Fibroblast of mammary gland (primary cell): ENCODE measurements around the gene CTDSPL.
"Not testable (repeated sequence)": the region's sequence is repeated elsewhere in the genome, so short reads cannot be mapped to it uniquely, and the experiment has no call there.

Experiments used
- DNase-seq: peaks from one replicate; pipeline ENCODE4 v3.0.0-alpha.2; 2010; ENCODE audit warnings: low read depth
- H3K4me3 ChIP-seq: 2 replicates; pipeline ENCODE4 v1.5.1; 2011; ENCODE audit warnings: low read depth, mild to moderate bottlenecking, low read length, moderate library complexity; ENCODE audit not compliant: control insufficient read depth
- TF ChIP-seq, protein P1 (sequence below): conservative IDR thresholded peaks from 2 replicates; pipeline ENCODE4 v1.5.1; 2011; ENCODE audit warnings: low read depth, low read length, inconsistent platforms; ENCODE audit not compliant: control insufficient read depth, insufficient read depth

The CTDSPL gene

DNA sequence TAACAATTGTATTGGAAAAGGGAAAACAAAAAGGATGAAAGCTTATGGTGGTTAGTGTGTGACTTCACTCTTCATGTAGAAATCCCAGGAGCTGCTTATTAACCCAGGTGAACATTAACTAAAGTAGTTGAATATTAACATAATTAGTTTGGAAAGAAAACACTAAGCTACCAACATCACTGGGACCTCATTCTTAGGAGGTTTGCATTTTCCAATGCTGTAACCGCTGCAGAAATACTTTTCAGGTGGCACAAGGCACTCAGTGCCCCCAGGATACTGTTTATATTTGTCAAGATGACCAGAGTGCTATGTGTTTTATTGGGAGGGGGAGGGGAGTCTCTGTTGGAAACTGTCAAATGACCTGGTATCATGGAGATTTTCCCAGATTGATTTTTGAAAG lies 103.0 kb downstream of the CTDSPL start:
- no peak for DNase-seq
- TF ChIP-seq, protein P1, sequence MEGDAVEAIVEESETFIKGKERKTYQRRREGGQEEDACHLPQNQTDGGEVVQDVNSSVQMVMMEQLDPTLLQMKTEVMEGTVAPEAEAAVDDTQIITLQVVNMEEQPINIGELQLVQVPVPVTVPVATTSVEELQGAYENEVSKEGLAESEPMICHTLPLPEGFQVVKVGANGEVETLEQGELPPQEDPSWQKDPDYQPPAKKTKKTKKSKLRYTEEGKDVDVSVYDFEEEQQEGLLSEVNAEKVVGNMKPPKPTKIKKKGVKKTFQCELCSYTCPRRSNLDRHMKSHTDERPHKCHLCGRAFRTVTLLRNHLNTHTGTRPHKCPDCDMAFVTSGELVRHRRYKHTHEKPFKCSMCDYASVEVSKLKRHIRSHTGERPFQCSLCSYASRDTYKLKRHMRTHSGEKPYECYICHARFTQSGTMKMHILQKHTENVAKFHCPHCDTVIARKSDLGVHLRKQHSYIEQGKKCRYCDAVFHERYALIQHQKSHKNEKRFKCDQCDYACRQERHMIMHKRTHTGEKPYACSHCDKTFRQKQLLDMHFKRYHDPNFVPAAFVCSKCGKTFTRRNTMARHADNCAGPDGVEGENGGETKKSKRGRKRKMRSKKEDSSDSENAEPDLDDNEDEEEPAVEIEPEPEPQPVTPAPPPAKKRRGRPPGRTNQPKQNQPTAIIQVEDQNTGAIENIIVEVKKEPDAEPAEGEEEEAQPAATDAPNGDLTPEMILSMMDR, result no peak
- no peak overlapping the region for H3K4me3 ChIP-seq

DNA sequence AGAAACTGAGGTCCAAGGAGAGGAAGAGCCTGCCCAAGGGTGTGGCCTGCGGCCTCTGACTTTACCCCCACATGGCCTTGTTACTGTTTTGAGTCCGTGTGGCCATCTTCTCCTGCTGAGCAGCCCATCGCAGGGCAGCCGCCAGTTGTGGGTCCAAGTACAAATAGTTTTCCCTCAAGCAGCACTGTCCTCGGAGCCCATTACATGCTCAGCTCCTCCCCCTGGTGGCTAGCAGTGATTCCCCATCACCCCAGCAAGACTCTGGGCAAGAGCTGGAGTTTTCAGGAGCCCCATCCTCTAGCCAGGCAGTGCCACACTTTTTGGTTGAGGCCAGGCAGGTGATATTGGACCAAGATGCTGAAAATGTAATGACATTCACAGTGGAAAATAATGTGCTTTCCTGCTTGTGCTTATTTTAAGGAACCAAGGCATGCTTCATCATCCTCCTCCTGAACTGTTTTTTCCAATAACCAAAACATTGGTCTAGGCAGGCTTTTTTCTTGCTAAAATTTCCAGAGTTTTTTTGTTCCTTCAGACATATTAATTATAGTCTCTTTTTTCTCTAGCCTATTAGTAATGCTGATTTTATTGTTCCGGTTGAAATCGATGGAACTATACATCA lies 105.7 kb downstream of the CTDSPL start:
- peak; percentile 63 for DNase-seq
- TF ChIP-seq, protein P1, result peak; percentile 94
- H3K4me3 ChIP-seq, result no peak overlapping the region

DNA sequence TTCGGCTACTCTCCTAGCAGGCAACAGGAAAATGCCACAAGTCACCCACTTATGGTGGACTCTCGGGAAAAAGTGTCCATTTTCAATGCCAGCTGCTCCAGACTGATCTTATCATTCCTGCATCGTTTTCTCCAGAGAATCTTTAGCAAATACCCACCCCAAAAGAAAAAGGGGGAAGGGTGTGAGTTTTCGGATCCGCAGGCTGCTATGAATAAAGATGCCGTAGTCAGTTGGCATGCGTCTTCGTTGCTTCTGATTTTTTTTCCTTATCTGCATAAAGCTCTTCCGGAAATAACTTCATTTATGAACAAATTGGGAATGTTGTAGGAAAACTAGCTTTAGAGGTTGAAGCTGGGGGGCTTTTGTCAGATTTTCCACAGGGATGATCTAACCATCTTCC lies 106.5 kb downstream of the CTDSPL start:
- DNase-seq, result no peak
- TF ChIP-seq, protein P1, result no peak
- no peak overlapping the region for H3K4me3 ChIP-seq

DNA sequence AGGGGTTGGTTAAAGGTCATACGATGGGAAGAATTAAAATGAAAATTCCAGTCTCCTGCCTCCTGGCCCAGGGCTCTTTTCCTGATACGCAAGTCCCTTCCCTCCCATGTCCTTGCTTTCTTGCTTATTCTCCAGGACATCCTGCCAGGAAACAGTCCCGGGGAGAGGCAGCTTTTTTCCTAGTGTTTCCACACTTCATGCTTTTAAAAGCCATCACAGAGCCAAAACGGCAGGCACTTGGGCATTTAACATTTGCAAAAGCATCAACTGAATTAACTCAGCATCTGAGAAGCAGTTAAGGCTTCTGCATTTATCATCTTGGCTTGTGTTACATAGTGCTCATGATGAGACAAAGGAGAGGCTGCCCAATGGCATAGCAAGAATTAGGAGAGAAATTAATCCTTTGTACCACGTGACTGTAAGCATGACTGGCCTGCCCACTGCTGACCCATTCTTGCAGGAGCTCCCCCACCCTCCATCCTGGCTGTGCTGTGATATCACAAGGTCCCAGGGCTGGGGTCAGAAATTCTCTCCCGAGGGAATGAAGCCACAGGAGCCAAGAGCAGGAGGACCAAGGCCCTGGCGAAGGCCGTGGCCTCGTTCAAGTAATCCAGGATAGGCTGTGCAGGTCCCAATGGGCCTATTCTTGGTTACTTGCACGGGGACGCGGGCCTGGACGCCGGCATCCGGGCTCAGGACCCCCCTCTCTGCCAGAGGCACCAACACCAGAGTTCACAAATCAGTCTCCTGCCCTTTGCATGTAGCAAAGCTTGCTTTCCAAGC lies 107.3 kb downstream of the CTDSPL start:
- H3K4me3 ChIP-seq, result no peak overlapping the region
- TF ChIP-seq, protein P1, result no peak
- DNase-seq, result no peak

DNA sequence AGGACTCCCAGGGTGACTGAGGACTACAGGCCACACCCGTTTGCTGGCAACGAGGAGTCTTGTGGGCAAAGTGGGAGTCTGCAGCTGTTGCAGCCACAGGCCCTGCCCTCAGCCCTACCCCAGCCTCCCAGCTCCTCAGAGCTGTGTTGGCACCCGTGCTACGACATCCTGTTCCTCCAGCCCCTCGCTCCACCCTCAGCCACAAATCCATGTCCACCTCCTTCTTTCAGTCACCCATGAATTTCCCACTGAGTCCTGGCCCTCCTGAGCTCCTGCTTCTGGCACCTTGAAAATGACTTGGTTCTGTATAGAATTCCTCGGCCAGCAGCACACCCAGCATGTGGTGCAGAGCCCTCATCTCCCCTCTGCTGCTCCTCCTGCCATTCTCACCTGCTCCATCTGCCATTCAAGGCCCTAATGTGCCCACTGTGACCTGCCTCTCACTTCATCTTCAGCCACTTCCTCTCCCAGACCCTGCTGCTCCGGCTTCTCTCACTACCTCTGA lies 108.0 kb downstream of the CTDSPL start:
- H3K4me3 ChIP-seq, result no peak overlapping the region
- TF ChIP-seq, protein P1, result no peak
- no peak for DNase-seq

DNA sequence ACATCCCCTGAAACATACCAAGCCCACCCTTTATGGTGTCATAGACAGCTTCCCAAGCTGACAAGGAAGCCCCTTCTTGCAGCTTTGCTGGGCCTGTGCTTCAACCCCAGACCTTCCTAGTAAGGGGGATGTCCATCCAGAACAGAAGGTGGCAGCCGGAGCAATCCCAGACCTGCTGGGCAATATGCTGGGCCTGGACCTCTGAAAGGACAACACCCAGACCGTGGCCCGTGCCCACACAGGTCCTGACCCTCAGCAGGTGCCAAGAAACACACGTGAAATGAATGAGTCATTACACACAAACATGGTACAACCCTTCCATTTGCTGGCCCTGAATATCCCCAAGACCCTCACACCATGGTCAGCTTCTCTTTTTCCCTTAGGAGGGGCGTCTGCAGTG lies 109.1 kb downstream of the CTDSPL start:
- peak; percentile 9 for DNase-seq
- no peak overlapping the region for H3K4me3 ChIP-seq
- TF ChIP-seq, protein P1, result no peak

DNA sequence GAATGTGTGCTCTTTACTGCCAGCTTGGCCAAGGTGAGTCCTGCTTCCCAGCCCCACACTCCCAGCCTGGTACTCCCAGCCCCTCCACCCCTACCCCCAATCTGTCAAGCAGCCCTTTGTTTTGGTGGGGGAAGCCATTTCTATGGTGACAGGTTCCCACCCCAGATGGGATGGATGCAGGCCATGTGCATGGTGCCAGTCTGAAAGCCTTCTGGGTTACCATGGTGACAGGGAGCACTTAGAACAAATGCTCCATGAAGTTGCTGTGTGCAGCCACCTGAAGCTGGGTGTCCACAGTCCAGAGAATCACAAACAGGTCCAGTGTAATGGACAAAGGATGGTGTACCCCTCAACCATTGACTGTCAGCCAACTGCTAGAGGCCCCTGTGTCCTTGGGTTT lies 109.8 kb downstream of the CTDSPL start:
- H3K4me3 ChIP-seq, result no peak overlapping the region
- TF ChIP-seq, protein P1, result no peak
- DNase-seq, result no peak

DNA sequence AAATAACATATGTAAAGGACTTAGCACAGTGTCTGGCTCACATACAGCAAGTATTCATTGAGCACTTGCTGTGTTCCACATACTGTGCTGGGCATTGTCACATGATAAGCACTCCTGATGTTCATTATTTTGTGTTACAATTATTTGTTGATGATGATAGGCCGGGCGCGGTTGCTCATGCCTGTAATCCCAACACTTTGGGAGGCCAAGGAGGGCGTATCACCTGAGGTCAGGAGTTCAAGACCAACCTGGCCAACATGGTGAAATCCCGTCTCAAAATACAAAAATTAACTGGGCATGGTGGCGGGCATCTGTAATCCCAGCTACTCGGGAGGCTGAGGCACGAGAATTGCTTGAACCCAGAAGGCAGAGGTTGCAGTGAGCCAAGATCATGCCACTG lies 110.4 kb downstream of the CTDSPL start:
- DNase-seq, H3K4me3 ChIP-seq: not testable (repeated sequence)
